ENCODE measurements around the gene NUDT1. TPM values are rescaled to one million over a fixed set of nuclear protein-coding genes. Genes with fewer than 3 reads are reported as not detected.

NUDT1 gene
- polyA plus RNA-seq, 1 donor from 2014 or later, result 52.1 TPM

GRCh38 chr7:2273866-2274265 is 31.8 kb downstream of the NUDT1 start:
- Mint-ChIP-seq H3K27ac (no peak overlapping the region), H3K9me3 (no peaks in the 10 kb centered on the region), H3K27me3 (no peaks in the 10 kb centered on the region), H3K36me3 (no peaks in the 10 kb centered on the region), H3K4me3 (no peak overlapping the region), H3K4me1 (no peaks in the 10 kb centered on the region)

GRCh38 chr7:2274666-2275065 is 32.6 kb downstream of the NUDT1 start:
- Mint-ChIP-seq H3K9me3 (no peaks in the 10 kb centered on the region), H3K36me3 (peaks cover under 1% of the 10 kb centered on the region), H3K4me3 (no peak overlapping the region), H3K27me3 (no peaks in the 10 kb centered on the region), H3K27ac (no peak overlapping the region), H3K4me1 (peaks cover 0 to 2% (median under 1%) of the 10 kb centered on the region in 3 donors)

- Mint-ChIP-seq H3K27ac (no peak overlapping the region), H3K27me3 (no peaks in the 10 kb centered on the region), H3K4me3 (no peak overlapping the region), H3K36me3 (peaks cover 3% of the 10 kb centered on the region), H3K4me1 (peaks cover 0 to 5% (median 4%) of the 10 kb centered on the region in 3 donors), H3K9me3 (no peaks in the 10 kb centered on the region)
These were observed 33.1 kb downstream of the NUDT1 start for GRCh38 chr7:2275101-2275500.

- H3K36me3 Mint-ChIP-seq, result peaks cover 3% of the 10 kb centered on the region
- no peaks in the 10 kb centered on the region for H3K9me3 Mint-ChIP-seq
- H3K27ac Mint-ChIP-seq, result no peak overlapping the region
- H3K4me3 Mint-ChIP-seq, result no peak overlapping the region
- H3K4me1 Mint-ChIP-seq, result peaks cover 0 to 5% (median 4%) of the 10 kb centered on the region in 3 donors
- H3K27me3 Mint-ChIP-seq, result no peaks in the 10 kb centered on the region
These were observed 34.1 kb downstream of the NUDT1 start for GRCh38 chr7:2276107-2276506.

- H3K4me3 Mint-ChIP-seq, result no peak overlapping the region
- no peaks in the 10 kb centered on the region for H3K9me3 Mint-ChIP-seq
- H3K36me3 Mint-ChIP-seq, result peaks cover 3% of the 10 kb centered on the region
- peaks cover 3 to 12% (median 5%) of the 10 kb centered on the region in 3 donors for H3K4me1 Mint-ChIP-seq
- H3K27ac Mint-ChIP-seq, result no peak overlapping the region
- H3K27me3 Mint-ChIP-seq, result no peaks in the 10 kb centered on the region
These were observed 36.0 kb downstream of the NUDT1 start for GRCh38 chr7:2278026-2278425.

- no peaks in the 10 kb centered on the region for H3K27me3 Mint-ChIP-seq
- no peaks in the 10 kb centered on the region for H3K9me3 Mint-ChIP-seq
- peaks cover 3 to 14% (median 5%) of the 10 kb centered on the region in 3 donors for H3K4me1 Mint-ChIP-seq
- H3K4me3 Mint-ChIP-seq, result no peak overlapping the region
- peaks cover 3% of the 10 kb centered on the region for H3K36me3 Mint-ChIP-seq
- peak overlapping the region in 2 of 3 donors; percentile 4 to 74 for H3K27ac Mint-ChIP-seq
These were observed 37.9 kb downstream of the NUDT1 start for GRCh38 chr7:2279896-2280295.

GRCh38 chr7:2280424-2280823 is 38.4 kb downstream of the NUDT1 start:
- no peaks in the 10 kb centered on the region for H3K9me3 Mint-ChIP-seq

GRCh38 chr7:2281541-2281940 is 39.5 kb downstream of the NUDT1 start:
- H3K4me3 Mint-ChIP-seq, result no peak overlapping the region
- H3K36me3 Mint-ChIP-seq, result peaks cover 3% of the 10 kb centered on the region
- no peaks in the 10 kb centered on the region for H3K9me3 Mint-ChIP-seq
- H3K4me1 Mint-ChIP-seq, result peaks cover 5 to 14% (median 7%) of the 10 kb centered on the region in 3 donors
- H3K27me3 Mint-ChIP-seq, result no peaks in the 10 kb centered on the region
- peak overlapping the region in 2 of 3 donors; percentile 64 to 67 for H3K27ac Mint-ChIP-seq

More at GRCh38 chr7:2280424-2280823, 38.4 kb downstream of the NUDT1 start:
- peaks cover 3% of the 10 kb centered on the region for H3K36me3 Mint-ChIP-seq
- peak overlapping the region in 2 of 3 donors; percentile 4 to 74 for H3K27ac Mint-ChIP-seq
- no peak overlapping the region for H3K4me3 Mint-ChIP-seq
- H3K27me3 Mint-ChIP-seq, result no peaks in the 10 kb centered on the region
- H3K4me1 Mint-ChIP-seq, result peaks cover 5 to 14% (median 5%) of the 10 kb centered on the region in 3 donors

- peaks cover 3% of the 10 kb centered on the region for H3K36me3 Mint-ChIP-seq
- peaks cover 5 to 14% (median 7%) of the 10 kb centered on the region in 3 donors for H3K4me1 Mint-ChIP-seq
- H3K27ac Mint-ChIP-seq, result peak overlapping the region in 1 of 3 donors; percentile 64
- H3K9me3 Mint-ChIP-seq, result no peaks in the 10 kb centered on the region
- H3K27me3 Mint-ChIP-seq, result no peaks in the 10 kb centered on the region
- H3K4me3 Mint-ChIP-seq, result peak overlapping the region in 1 of 4 donors; percentile 51
These were observed 40.2 kb downstream of the NUDT1 start for GRCh38 chr7:2282185-2282751.

GRCh38 chr7:2283074-2283473 is 41.0 kb downstream of the NUDT1 start:
- Mint-ChIP-seq H3K36me3 (peaks cover 3% of the 10 kb centered on the region), H3K9me3 (no peaks in the 10 kb centered on the region), H3K4me1 (peaks cover 5 to 19% (median 13%) of the 10 kb centered on the region in 3 donors), H3K27ac (no peak overlapping the region), H3K4me3 (no peak overlapping the region), H3K27me3 (no peaks in the 10 kb centered on the region)

GRCh38 chr7:2287745-2288144 is 45.7 kb downstream of the NUDT1 start:
- Mint-ChIP-seq H3K36me3 (peaks cover 5% of the 10 kb centered on the region), H3K27ac (peak overlapping the region; percentile 78 to 94 (median 87)), H3K9me3 (no peaks in the 10 kb centered on the region), H3K27me3 (no peaks in the 10 kb centered on the region), H3K4me1 (peaks cover 15 to 22% (median 21%) of the 10 kb centered on the region in 3 donors), H3K4me3 (peak overlapping the region in 2 of 4 donors; percentile 73 to 88)

GRCh38 chr7:2288503-2288902 is 46.5 kb downstream of the NUDT1 start:
- peak overlapping the region in 3 of 4 donors; percentile 45 to 88 (median 84) for H3K4me3 Mint-ChIP-seq
- peaks cover 15 to 22% (median 21%) of the 10 kb centered on the region in 3 donors for H3K4me1 Mint-ChIP-seq
- peaks cover 5% of the 10 kb centered on the region for H3K36me3 Mint-ChIP-seq
- H3K27ac Mint-ChIP-seq, result peak overlapping the region; percentile 78 to 94 (median 87)
- no peaks in the 10 kb centered on the region for H3K9me3 Mint-ChIP-seq
- H3K27me3 Mint-ChIP-seq, result no peaks in the 10 kb centered on the region

- no peaks in the 10 kb centered on the region for H3K27me3 Mint-ChIP-seq
- peak overlapping the region in 3 of 4 donors; percentile 45 to 84 (median 51) for H3K4me3 Mint-ChIP-seq
- peak overlapping the region; percentile 78 to 94 (median 81) for H3K27ac Mint-ChIP-seq
- H3K4me1 Mint-ChIP-seq, result peaks cover 15 to 22% (median 21%) of the 10 kb centered on the region in 3 donors
- peaks cover 5% of the 10 kb centered on the region for H3K36me3 Mint-ChIP-seq
- H3K9me3 Mint-ChIP-seq, result no peaks in the 10 kb centered on the region
These were observed 47.1 kb downstream of the NUDT1 start for GRCh38 chr7:2289111-2289586.

- H3K36me3 Mint-ChIP-seq, result peaks cover 5% of the 10 kb centered on the region
- peak overlapping the region; percentile 78 to 94 (median 81) for H3K27ac Mint-ChIP-seq
- no peaks in the 10 kb centered on the region for H3K27me3 Mint-ChIP-seq
- peaks cover 15 to 22% (median 22%) of the 10 kb centered on the region in 3 donors for H3K4me1 Mint-ChIP-seq
- H3K4me3 Mint-ChIP-seq, result peak overlapping the region in 3 of 4 donors; percentile 45 to 77 (median 51)
- H3K9me3 Mint-ChIP-seq, result no peaks in the 10 kb centered on the region
These were observed 47.6 kb downstream of the NUDT1 start for GRCh38 chr7:2289621-2290020.

- Mint-ChIP-seq H3K4me1 (peaks cover 21 to 26% (median 21%) of the 10 kb centered on the region in 3 donors), H3K27ac (peak overlapping the region in 1 of 3 donors; percentile 38), H3K4me3 (peak overlapping the region in 1 of 4 donors; percentile 38), H3K27me3 (no peaks in the 10 kb centered on the region), H3K36me3 (peaks cover 5% of the 10 kb centered on the region), H3K9me3 (no peaks in the 10 kb centered on the region)
These were observed 48.9 kb downstream of the NUDT1 start for GRCh38 chr7:2290877-2291276.
